NT2/D1 (cell line): ENCODE measurements around the gene NACAD.

ENCODE experiments used
- SUZ12 ChIP-seq: IDR thresholded peaks from 2 replicates; pipeline ENCODE4 v1.6.1; 2011; ENCODE audit not compliant: insufficient read length, insufficient read depth; ENCODE audit errors: extremely low read depth
- YY1 ChIP-seq: IDR thresholded peaks from 2 replicates; pipeline ENCODE4 v1.6.1; 2011; ENCODE audit not compliant: insufficient read length, insufficient read depth
- ZNF274 ChIP-seq: IDR thresholded peaks from 2 replicates; pipeline ENCODE4 v1.6.1; 2011; ENCODE audit warnings: mild to moderate bottlenecking, low read depth, low read length

DNA sequence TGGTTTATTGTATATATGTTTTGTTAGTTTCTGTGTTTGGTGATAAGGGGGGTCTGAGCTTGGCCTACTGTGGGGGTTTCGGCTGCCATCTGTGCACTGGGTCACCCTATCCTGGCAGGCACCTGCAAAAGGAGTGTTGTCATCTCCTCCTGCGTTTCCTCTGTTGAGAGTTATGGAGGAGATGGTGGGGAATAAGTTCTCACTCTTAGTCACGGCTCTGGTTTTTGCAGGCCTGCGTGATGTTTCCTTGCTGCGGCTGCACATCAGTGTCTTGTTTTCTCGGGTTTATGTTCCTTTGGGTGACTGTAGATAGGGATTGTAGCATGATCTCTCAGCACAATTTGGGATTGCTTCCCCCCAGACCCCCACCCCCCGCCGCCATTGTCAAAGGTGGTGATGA lies 52.0 kb downstream of the NACAD start:
- TF ChIP-seq ZNF274 (no peak), YY1 (no peak), SUZ12 (no peak)
